ENCODE measurements around the gene CTU2. TPM values are rescaled to one million over a fixed set of nuclear protein-coding genes. Genes with fewer than 3 reads are reported as not detected.

Gene CTU2
- total and polyA plus RNA-seq, 2 donors from 2014 or later: 11.1 to 18.8 TPM

- TF ChIP-seq, protein P1, sequence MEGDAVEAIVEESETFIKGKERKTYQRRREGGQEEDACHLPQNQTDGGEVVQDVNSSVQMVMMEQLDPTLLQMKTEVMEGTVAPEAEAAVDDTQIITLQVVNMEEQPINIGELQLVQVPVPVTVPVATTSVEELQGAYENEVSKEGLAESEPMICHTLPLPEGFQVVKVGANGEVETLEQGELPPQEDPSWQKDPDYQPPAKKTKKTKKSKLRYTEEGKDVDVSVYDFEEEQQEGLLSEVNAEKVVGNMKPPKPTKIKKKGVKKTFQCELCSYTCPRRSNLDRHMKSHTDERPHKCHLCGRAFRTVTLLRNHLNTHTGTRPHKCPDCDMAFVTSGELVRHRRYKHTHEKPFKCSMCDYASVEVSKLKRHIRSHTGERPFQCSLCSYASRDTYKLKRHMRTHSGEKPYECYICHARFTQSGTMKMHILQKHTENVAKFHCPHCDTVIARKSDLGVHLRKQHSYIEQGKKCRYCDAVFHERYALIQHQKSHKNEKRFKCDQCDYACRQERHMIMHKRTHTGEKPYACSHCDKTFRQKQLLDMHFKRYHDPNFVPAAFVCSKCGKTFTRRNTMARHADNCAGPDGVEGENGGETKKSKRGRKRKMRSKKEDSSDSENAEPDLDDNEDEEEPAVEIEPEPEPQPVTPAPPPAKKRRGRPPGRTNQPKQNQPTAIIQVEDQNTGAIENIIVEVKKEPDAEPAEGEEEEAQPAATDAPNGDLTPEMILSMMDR (IDR thresholded peaks at IDR 0.05; ENCODE audit: borderline replicate concordance, extremely low read depth, insufficient read depth): no peak
- H3K36me3 ChIP-seq (ENCODE audit: control insufficient read depth in 2 of 3, insufficient read depth in 3 of 3, low read length in 3 of 3): peaks cover 0 to 18% (median 7%) of the 10 kb centered on the region in 3 donors
- no peak overlapping the region for H3K27ac ChIP-seq (ENCODE audit: low read depth in 2 of 2, low read length in 2 of 2)
- H3K4me3 ChIP-seq (ENCODE audit: low read length in 3 of 3): no peak overlapping the region
- FAIRE-seq: no peak
- H3K27me3 ChIP-seq (ENCODE audit: control insufficient read depth, insufficient read depth, low read length): no peaks in the 10 kb centered on the region
- no peaks in the 10 kb centered on the region for H3K4me1 ChIP-seq (ENCODE audit: control insufficient read depth in 2 of 3, insufficient read depth in 2 of 3, low read depth in 1 of 3, low read length in 3 of 3)
- intact Hi-C loops (cut with DNase I): no loop called here
- no peak for DNase-seq
- no peaks in the 10 kb centered on the region for H3K9me3 ChIP-seq (ENCODE audit: control insufficient read depth in 2 of 3, insufficient read depth in 1 of 3, low read length in 3 of 3)
- H3K9ac ChIP-seq (ENCODE audit: low read length in 3 of 3): no peak overlapping the region
Measured at GRCh38 chr16:88722784-88723506, 16.6 kb downstream of the CTU2 start.

GRCh38 chr16:88723507-88723887 lies 17.2 kb downstream of the CTU2 start:
- no peak for DNase-seq
- no peak for FAIRE-seq
- Histone ChIP-seq H3K27me3 (ENCODE audit: control insufficient read depth, insufficient read depth, low read length) (no peaks in the 10 kb centered on the region), H3K4me3 (ENCODE audit: low read length in 3 of 3) (no peak overlapping the region), H3K9me3 (ENCODE audit: control insufficient read depth in 2 of 3, insufficient read depth in 1 of 3, low read length in 3 of 3) (no peaks in the 10 kb centered on the region), H3K27ac (ENCODE audit: low read depth in 2 of 2, low read length in 2 of 2) (no peak overlapping the region), H3K4me1 (ENCODE audit: control insufficient read depth in 2 of 3, insufficient read depth in 2 of 3, low read depth in 1 of 3, low read length in 3 of 3) (no peaks in the 10 kb centered on the region), H3K9ac (ENCODE audit: low read length in 3 of 3) (no peak overlapping the region), H3K36me3 (ENCODE audit: control insufficient read depth in 2 of 3, insufficient read depth in 3 of 3, low read length in 3 of 3) (peaks cover 0 to 18% (median 5%) of the 10 kb centered on the region in 3 donors)
- intact Hi-C loops (cut with DNase I): no loop called here
- TF ChIP-seq, protein P1 (IDR thresholded peaks at IDR 0.05; ENCODE audit: borderline replicate concordance, extremely low read depth, insufficient read depth): no peak

DNA sequence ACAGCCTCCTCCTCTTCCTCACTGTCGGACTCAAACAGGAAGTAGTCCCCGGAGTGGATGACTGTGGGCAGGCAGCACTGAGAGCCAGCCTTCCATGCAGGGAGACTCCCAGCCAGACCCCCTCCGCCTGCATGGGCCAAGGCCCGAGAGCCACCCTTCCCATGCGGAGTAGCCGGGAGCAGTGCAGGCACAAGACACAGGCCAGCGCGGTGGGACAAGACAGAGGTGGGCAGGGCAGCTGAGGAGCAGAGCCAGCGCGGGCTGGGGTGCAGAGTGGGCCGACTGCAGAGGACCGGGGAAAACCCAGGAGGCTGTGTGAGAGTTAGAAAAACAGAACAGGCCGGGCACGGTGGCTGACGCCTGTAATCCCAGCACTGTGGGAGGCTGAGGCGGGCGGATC lies 17.6 kb downstream of the CTU2 start:
- intact Hi-C loops (cut with DNase I): no loop called here
- FAIRE-seq (no peak), DNase-seq (no peak)
- H3K36me3 ChIP-seq (ENCODE audit: control insufficient read depth in 2 of 3, insufficient read depth in 3 of 3, low read length in 3 of 3): peaks cover 0 to 16% (median 5%) of the 10 kb centered on the region in 3 donors
- no peaks in the 10 kb centered on the region for H3K9me3 ChIP-seq (ENCODE audit: control insufficient read depth in 2 of 3, insufficient read depth in 1 of 3, low read length in 3 of 3)
- no peak overlapping the region for H3K4me3 ChIP-seq (ENCODE audit: low read length in 3 of 3)
- no peaks in the 10 kb centered on the region for H3K4me1 ChIP-seq (ENCODE audit: control insufficient read depth in 2 of 3, insufficient read depth in 2 of 3, low read depth in 1 of 3, low read length in 3 of 3)
- no peak overlapping the region for H3K9ac ChIP-seq (ENCODE audit: low read length in 3 of 3)
- no peaks in the 10 kb centered on the region for H3K27me3 ChIP-seq (ENCODE audit: control insufficient read depth, insufficient read depth, low read length)
- no peak overlapping the region for H3K27ac ChIP-seq (ENCODE audit: low read depth in 2 of 2, low read length in 2 of 2)
- TF ChIP-seq, protein P1 (IDR thresholded peaks at IDR 0.05; ENCODE audit: borderline replicate concordance, extremely low read depth, insufficient read depth): no peak

Data from kidney (tissue), 14 donors.